H9 (cell line): ENCODE data around the gene SDR9C7. TPM values are rescaled to one million over a fixed set of nuclear protein-coding genes. Genes with fewer than 3 reads are reported as not detected.
"Not testable (repeated sequence)": the region's sequence is repeated elsewhere in the genome, so short reads cannot be mapped to it uniquely, and the experiment has no call there.

Source experiments
- DNase-seq: peaks from one replicate; pipeline ENCODE4 v3.0.0-alpha.2; 2017
- H2AFZ ChIP-seq: one replicate; pipeline ENCODE4 v1.6.1; 2013; ENCODE audit warnings: mild to moderate bottlenecking, low read length, control low read depth, moderate library complexity
- H2AK5ac ChIP-seq: 2 replicates; pipeline ENCODE4 v1.6.1; 2013; ENCODE audit warnings: low read length, control low read depth, mixed read lengths; ENCODE audit not compliant: insufficient read length
- H2BK120ac ChIP-seq: one replicate; pipeline ENCODE4 v1.6.1; 2013; ENCODE audit warnings: low read depth, mild to moderate bottlenecking, low read length, control low read depth, inconsistent platforms; ENCODE audit not compliant: poor library complexity, severe bottlenecking
- H2BK12ac ChIP-seq: 2 replicates; pipeline ENCODE4 v1.6.1; 2013; ENCODE audit warnings: low read length, control low read depth, mixed read lengths, low read depth; ENCODE audit not compliant: insufficient read length
- H2BK15ac ChIP-seq: 2 replicates; pipeline ENCODE4 v1.6.1; 2013; ENCODE audit warnings: low read depth, low read length, control low read depth
- H2BK20ac ChIP-seq: one replicate; pipeline ENCODE4 v1.6.1; 2013; ENCODE audit warnings: low read depth, mild to moderate bottlenecking, low read length, control low read depth, inconsistent platforms; ENCODE audit not compliant: poor library complexity, severe bottlenecking
- H2BK5ac ChIP-seq: 2 replicates; pipeline ENCODE4 v1.6.1; 2013; ENCODE audit warnings: low read length, control low read depth, mixed read lengths; ENCODE audit not compliant: insufficient read length
- H3K14ac ChIP-seq: 2 replicates; pipeline ENCODE4 v1.6.1; 2013; ENCODE audit warnings: low read length, control low read depth; ENCODE audit not compliant: insufficient read depth
- H3K18ac ChIP-seq: 2 replicates; pipeline ENCODE4 v1.6.1; 2013; ENCODE audit warnings: low read depth, mild to moderate bottlenecking, mixed read lengths, low read length, control low read depth; ENCODE audit not compliant: insufficient read length
- H3K23ac ChIP-seq: 2 replicates; pipeline ENCODE4 v1.6.1; 2013; ENCODE audit warnings: low read length, control low read depth, mixed read lengths, low read depth; ENCODE audit not compliant: insufficient read length
- H3K23me2 ChIP-seq: 2 replicates; pipeline ENCODE4 v1.6.1; 2013; ENCODE audit warnings: low read depth, mild to moderate bottlenecking, mixed read lengths, low read length, control low read depth; ENCODE audit not compliant: insufficient read length, poor library complexity, severe bottlenecking
- H3K27ac ChIP-seq: 2 replicates; pipeline ENCODE4 v1.5.1; 2013; ENCODE audit warnings: low read length, control low read depth, mixed read lengths, low read depth; ENCODE audit not compliant: insufficient read length
- H3K27me3 ChIP-seq: 2 replicates; pipeline ENCODE4 v1.6.1; 2013; ENCODE audit warnings: low read length, control low read depth, inconsistent platforms; ENCODE audit not compliant: insufficient read depth
- H3K4ac ChIP-seq: 2 replicates; pipeline ENCODE4 v1.6.1; 2013; ENCODE audit warnings: low read depth, mild to moderate bottlenecking, control low read depth, inconsistent platforms, low read length, moderate library complexity
- H3K4me1 ChIP-seq: 2 replicates; pipeline ENCODE4 v1.6.1; 2013; ENCODE audit warnings: low read length, control low read depth, inconsistent platforms; ENCODE audit not compliant: insufficient read depth
- H3K4me2 ChIP-seq: 2 replicates; pipeline ENCODE4 v1.6.1; 2013; ENCODE audit warnings: low read length, control low read depth, mixed read lengths; ENCODE audit not compliant: insufficient read length, insufficient read depth
- H3K56ac ChIP-seq: 2 replicates; pipeline ENCODE4 v1.6.1; 2013; ENCODE audit warnings: low read depth, mild to moderate bottlenecking, mixed read lengths, low read length, control low read depth; ENCODE audit not compliant: insufficient read length
- H3K79me1 ChIP-seq: 2 replicates; pipeline ENCODE4 v1.6.1; 2013; ENCODE audit warnings: low read depth, mild to moderate bottlenecking, moderate library complexity, low read length, control low read depth, inconsistent platforms; ENCODE audit not compliant: insufficient read depth, poor library complexity, severe bottlenecking
- H3K79me2 ChIP-seq: 2 replicates; pipeline ENCODE4 v1.6.1; 2013; ENCODE audit warnings: low read length, control low read depth, inconsistent platforms; ENCODE audit not compliant: insufficient read depth
- H3K9ac ChIP-seq: 2 replicates; pipeline ENCODE4 v1.6.1; 2013; ENCODE audit warnings: low read length, control low read depth, mixed read lengths; ENCODE audit not compliant: insufficient read length; ENCODE audit errors: extremely low read depth
- H3K9me3 ChIP-seq: one replicate; pipeline ENCODE4 v1.6.1; 2013; ENCODE audit warnings: low read depth, low read length, inconsistent platforms; ENCODE audit not compliant: control insufficient read depth
- H3T11ph ChIP-seq: one replicate; pipeline ENCODE4 v1.6.1; 2013; ENCODE audit warnings: mild to moderate bottlenecking, low read length, control low read depth, inconsistent platforms
- H4K20me1 ChIP-seq: one replicate; pipeline ENCODE4 v1.6.1; 2013; ENCODE audit not compliant: control insufficient read depth, insufficient read length, insufficient read depth
- H4K5ac ChIP-seq: 2 replicates; pipeline ENCODE4 v1.6.1; 2013; ENCODE audit warnings: low read depth, mild to moderate bottlenecking, mixed read lengths, low read length, control low read depth; ENCODE audit not compliant: insufficient read length
- H4K8ac ChIP-seq: replicated peaks from 2 replicates; pipeline ENCODE4 v1.6.1; 2013; ENCODE audit warnings: low read length, control low read depth, mixed read lengths, low read depth; ENCODE audit not compliant: insufficient read length
- H4K91ac ChIP-seq: 2 replicates; pipeline ENCODE4 v1.6.1; 2013; ENCODE audit warnings: low read depth, mild to moderate bottlenecking, moderate library complexity, mixed read lengths, low read length, control low read depth; ENCODE audit not compliant: insufficient read length
- H3K27ac Mint-ChIP-seq, 3 experiments: 2 replicates in 2 of 3; 3 replicates in 1 of 3; pipeline ENCODE4 v1.8.0; 2020 to 2021; ENCODE audit warnings: mixed read lengths in 3 of 3, mild to moderate bottlenecking in 1 of 3, moderate library complexity in 1 of 3
- H3K27me3 Mint-ChIP-seq: 2 replicates; pipeline ENCODE4 v1.8.0; 2021; ENCODE audit warnings: low read depth, mild to moderate bottlenecking, moderate library complexity, mixed read lengths
- H3K36me3 Mint-ChIP-seq, 3 experiments: 2 replicates in 2 of 3; 3 replicates in 1 of 3; pipeline ENCODE4 v1.8.0; 2020 to 2021; ENCODE audit warnings: low read depth in 3 of 3, mixed read lengths in 3 of 3; ENCODE audit not compliant: insufficient read depth in 1 of 3
- H3K4me1 Mint-ChIP-seq, 2 experiments: 2 replicates each; pipeline ENCODE4 v1.8.0; 2020; ENCODE audit warnings: mixed read lengths in 2 of 2
- H3K4me3 Mint-ChIP-seq, 2 experiments: 2 replicates in 1 of 2; 3 replicates in 1 of 2; pipeline ENCODE4 v1.8.0; 2020 to 2021; ENCODE audit warnings: mild to moderate bottlenecking in 2 of 2, mixed read lengths in 2 of 2, moderate library complexity in 1 of 2
- H3K9me3 Mint-ChIP-seq, 2 experiments: 2 replicates in 1 of 2; 3 replicates in 1 of 2; pipeline ENCODE4 v1.8.0; 2020; ENCODE audit warnings: mild to moderate bottlenecking in 2 of 2, mixed read lengths in 2 of 2, moderate library complexity in 1 of 2
- WGBS: extraction: QIAGEN DNeasy Blood & Tissue Kit; methylation state at CpG from one replicate; pipeline ENCODE4 v1.1.7; 2013; ENCODE audit warnings: missing lambda C conversion rate, low lambda C conversion rate, mixed read lengths; ENCODE audit not compliant: insufficient read length; ENCODE audit errors: extremely low coverage; 5-methylcytosine and 5-hydroxymethylcytosine counted together
- total RNA-seq: library from RNA; stranded (reverse); gene quantifications from 2 replicates; pipeline ENCODE4 v1.2.1, GENCODE V29; 2021
- TF ChIP-seq, protein P1 (sequence below): fragments of 200-600 bp; sonication (generic); conservative IDR thresholded peaks from 3 replicates; pipeline ENCODE4 v1.8.0; 2021; ENCODE audit warnings: antibody characterized with exemption, mild to moderate bottlenecking

Gene SDR9C7
- total RNA-seq, 1 experiment from 2014 or later, result not detected

DNA sequence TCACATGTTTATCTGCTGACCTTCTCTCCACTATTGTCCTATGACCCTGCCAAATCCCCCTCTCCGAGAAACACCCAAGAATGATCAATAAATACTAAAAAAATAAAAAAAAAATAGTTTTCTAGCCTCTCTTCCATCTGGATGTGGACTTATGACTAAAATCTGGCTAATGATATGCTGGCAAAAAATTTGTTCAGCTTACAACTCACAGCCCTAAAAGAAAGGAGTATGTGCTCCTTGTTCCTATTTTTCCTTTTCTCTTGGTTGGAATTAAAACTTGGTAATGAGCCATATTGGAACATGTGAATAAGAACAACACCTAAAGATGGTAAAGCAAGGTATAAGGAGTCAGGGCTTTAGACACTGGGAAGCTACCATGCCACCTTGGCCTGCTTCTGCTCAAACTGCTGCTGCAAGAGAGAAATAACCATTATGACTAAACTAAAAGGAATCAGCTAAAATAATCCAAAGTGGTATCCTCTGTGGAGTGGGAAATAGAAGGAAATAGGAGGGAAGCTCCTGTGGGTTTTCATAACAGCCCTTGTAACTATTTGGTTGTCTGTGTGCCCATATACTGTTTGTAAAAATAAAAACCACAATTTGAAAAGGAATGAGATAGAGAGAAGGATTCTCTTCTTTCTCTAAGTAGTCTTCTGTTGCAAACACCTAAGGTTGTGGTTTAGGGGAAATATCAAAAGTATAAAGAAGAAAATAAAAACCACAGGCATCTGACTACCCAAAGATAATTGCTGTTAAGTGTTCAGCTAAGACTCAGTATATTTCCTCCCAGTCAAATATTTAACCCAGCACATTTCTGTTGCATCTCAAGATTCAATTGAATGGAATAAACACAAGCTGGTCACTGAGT is 53.8 kb downstream of the SDR9C7 start:
- H2BK20ac ChIP-seq, result no peak overlapping the region
- no peaks in the 10 kb centered on the region for H3K4me1 ChIP-seq
- H2AK5ac ChIP-seq, result no peak overlapping the region
- H4K8ac ChIP-seq, result no peak overlapping the region
- no peaks in the 10 kb centered on the region for H3K23me2 ChIP-seq
- no peaks in the 10 kb centered on the region for H3K27me3 ChIP-seq
- Mint-ChIP-seq H3K4me3 (no peak overlapping the region), H3K4me1 (no peaks in the 10 kb centered on the region), H3K9me3 (peaks cover 59 to 66% of the 10 kb centered on the region in 2 experiments), H3K27me3 (no peaks in the 10 kb centered on the region; the same call in 1 of the 2 replicates), H3K27ac (no peak overlapping the region), H3K36me3 (peaks cover 0 to 9% (median 4%) of the 10 kb centered on the region in 3 experiments; a peak in 4 of 7 replicates)
- H2BK15ac ChIP-seq, result no peak overlapping the region
- no peak overlapping the region for H4K91ac ChIP-seq
- no peak overlapping the region for H2BK5ac ChIP-seq
- H3K9me3 ChIP-seq, result peaks cover 19% of the 10 kb centered on the region
- H3K79me1 ChIP-seq, result no peaks in the 10 kb centered on the region
- H3K56ac ChIP-seq, result no peak overlapping the region
- no peak overlapping the region for H3K9ac ChIP-seq
- WGBS, result no CpG with 5 or more reads among the region's 1 CpG
- no peaks in the 10 kb centered on the region for H3K79me2 ChIP-seq
- no peak overlapping the region for H3K18ac ChIP-seq
- H3K4ac ChIP-seq, result no peak overlapping the region
- no peak overlapping the region for H2BK12ac ChIP-seq
- no peak overlapping the region for H2BK120ac ChIP-seq
- no peak overlapping the region for H4K5ac ChIP-seq
- H2AFZ ChIP-seq, result no peak overlapping the region
- no peak overlapping the region for H3K23ac ChIP-seq
- no peak overlapping the region for H3K4me2 ChIP-seq
- H4K20me1 ChIP-seq, result no peaks in the 10 kb centered on the region
- TF ChIP-seq, protein P1, sequence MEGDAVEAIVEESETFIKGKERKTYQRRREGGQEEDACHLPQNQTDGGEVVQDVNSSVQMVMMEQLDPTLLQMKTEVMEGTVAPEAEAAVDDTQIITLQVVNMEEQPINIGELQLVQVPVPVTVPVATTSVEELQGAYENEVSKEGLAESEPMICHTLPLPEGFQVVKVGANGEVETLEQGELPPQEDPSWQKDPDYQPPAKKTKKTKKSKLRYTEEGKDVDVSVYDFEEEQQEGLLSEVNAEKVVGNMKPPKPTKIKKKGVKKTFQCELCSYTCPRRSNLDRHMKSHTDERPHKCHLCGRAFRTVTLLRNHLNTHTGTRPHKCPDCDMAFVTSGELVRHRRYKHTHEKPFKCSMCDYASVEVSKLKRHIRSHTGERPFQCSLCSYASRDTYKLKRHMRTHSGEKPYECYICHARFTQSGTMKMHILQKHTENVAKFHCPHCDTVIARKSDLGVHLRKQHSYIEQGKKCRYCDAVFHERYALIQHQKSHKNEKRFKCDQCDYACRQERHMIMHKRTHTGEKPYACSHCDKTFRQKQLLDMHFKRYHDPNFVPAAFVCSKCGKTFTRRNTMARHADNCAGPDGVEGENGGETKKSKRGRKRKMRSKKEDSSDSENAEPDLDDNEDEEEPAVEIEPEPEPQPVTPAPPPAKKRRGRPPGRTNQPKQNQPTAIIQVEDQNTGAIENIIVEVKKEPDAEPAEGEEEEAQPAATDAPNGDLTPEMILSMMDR, result no peak
- no peak overlapping the region for H3K14ac ChIP-seq
- H3K27ac ChIP-seq, result no peak overlapping the region
- H3T11ph ChIP-seq, result no peak overlapping the region
- no peak for DNase-seq

DNA sequence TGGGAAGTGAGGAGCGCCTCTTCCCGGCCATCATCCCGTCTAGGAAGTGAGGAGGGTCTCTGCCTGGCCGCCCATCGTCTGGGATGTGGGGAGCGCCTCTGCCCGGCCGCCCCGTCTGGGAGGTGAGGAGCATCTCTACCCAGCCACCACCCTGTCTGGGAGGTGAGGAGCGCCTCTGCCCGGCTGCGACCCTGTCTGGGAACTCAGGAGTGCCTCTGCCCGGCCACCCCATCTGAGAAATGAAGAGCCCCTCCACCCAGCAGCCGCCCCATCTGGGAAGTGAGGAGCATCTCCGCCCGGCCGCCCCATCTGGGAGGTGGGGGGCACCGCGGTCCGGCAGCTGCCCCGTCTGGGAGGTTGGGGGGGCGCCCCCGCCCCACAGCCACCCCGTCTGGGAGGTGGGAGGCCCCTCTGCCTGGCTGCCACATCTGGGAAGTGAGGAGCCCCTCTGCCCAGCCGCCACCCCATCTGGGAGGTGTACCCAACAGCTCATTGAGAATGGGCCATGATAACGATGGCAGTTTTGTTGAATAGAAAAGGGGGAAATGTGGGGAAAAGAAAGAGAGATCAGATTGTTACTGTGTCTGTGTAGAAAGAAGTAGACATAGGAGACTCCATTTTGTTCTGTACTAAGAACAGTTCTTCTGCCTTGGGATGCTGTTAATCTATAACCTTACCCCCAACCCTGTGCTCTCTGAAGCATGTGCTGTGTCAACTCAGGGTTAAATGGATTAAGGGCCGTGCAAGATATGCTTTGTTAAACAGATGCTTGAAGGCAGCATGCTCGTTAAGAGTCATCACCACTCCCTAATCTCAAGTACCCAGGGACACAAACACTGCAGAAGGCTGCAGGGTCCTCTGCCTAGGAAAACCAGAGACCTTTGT is 54.7 kb downstream of the SDR9C7 start:
- H2BK120ac ChIP-seq, result not testable (repeated sequence)
- no CpG with 5 or more reads among the region's 28 CpGs for WGBS
- H3K9me3 Mint-ChIP-seq, result peaks cover 57 to 59% of the 10 kb centered on the region in 2 experiments

More for the DNA sequence above, 54.7 kb downstream of the SDR9C7 start:
- not testable (repeated sequence) for H3K27me3 Mint-ChIP-seq, H3K36me3 Mint-ChIP-seq, H3K79me1 ChIP-seq, H3K4me1 ChIP-seq, H2AFZ ChIP-seq, H3T11ph ChIP-seq, H3K23ac ChIP-seq, H3K27me3 ChIP-seq, DNase-seq, H4K5ac ChIP-seq, H3K4ac ChIP-seq, H4K20me1 ChIP-seq, H3K79me2 ChIP-seq, H3K9ac ChIP-seq, H3K27ac Mint-ChIP-seq, H3K14ac ChIP-seq, H2AK5ac ChIP-seq, H2BK20ac ChIP-seq, H3K4me1 Mint-ChIP-seq, H2BK15ac ChIP-seq, H3K4me3 Mint-ChIP-seq, H3K4me2 ChIP-seq, H4K8ac ChIP-seq, H2BK5ac ChIP-seq, H3K27ac ChIP-seq, H4K91ac ChIP-seq, H2BK12ac ChIP-seq, H3K56ac ChIP-seq, H3K23me2 ChIP-seq, H3K18ac ChIP-seq
- peaks cover 19% of the 10 kb centered on the region for H3K9me3 ChIP-seq
